Lower lobe of right lung (tissue), 2 donors: Measurements from ENCODE around the gene SSH2. TPM values are rescaled to one million over a fixed set of nuclear protein-coding genes. Genes with fewer than 3 reads are reported as not detected.

Experiments used
- ATAC-seq, 2 donors: fragments of 200-7000 bp; cut with Tn5 transposase; one replicate each; pipeline ENCODE4 v1.9.1; 2020 to 2022; ENCODE audit warnings: mild to moderate bottlenecking in 2 of 2, moderate library complexity in 2 of 2
- DNase-seq: peaks from one replicate; pipeline ENCODE4 v3.0.0-alpha.2; 2020
- H3K27ac ChIP-seq: fragments of 200-600 bp; one replicate; pipeline ENCODE4 v1.8.0; 2022
- H3K27me3 ChIP-seq: fragments of 200-600 bp; one replicate; pipeline ENCODE4 v1.8.0; 2022; ENCODE audit warnings: low read depth
- H3K36me3 ChIP-seq: fragments of 200-600 bp; one replicate; pipeline ENCODE4 v1.8.0; 2022; ENCODE audit warnings: mild to moderate bottlenecking
- H3K4me1 ChIP-seq: fragments of 200-600 bp; one replicate; pipeline ENCODE4 v1.8.0; 2022
- H3K4me3 ChIP-seq: fragments of 200-600 bp; one replicate; pipeline ENCODE4 v1.8.0; 2022; ENCODE audit warnings: mild to moderate bottlenecking
- H3K9me3 ChIP-seq: fragments of 200-600 bp; one replicate; pipeline ENCODE4 v1.8.0; 2022
- intact Hi-C: fragments of 100-400 bp; cut with DNase I; formaldehyde crosslinking; loops from one replicate; pipeline ENCODE4 v1.11.0; 2022
- total RNA-seq: library from RNA; stranded (reverse); fragmentation: NEBNext Ultra II Directional; extraction: Animal tissue kit (Norgen Biotek cat#: 25700); gene quantifications from one replicate; pipeline ENCODE4 v1.2.1, GENCODE V29; 2021
- TF ChIP-seq, protein P1 (sequence below): fragments of 200-600 bp; IDR thresholded peaks from one replicate; pipeline ENCODE4 v1.8.0; 2022; ENCODE audit warnings: antibody characterized with exemption, mild to moderate bottlenecking
- donor health status: DM: no; HTN: yes; CAD: no; lungs with severe emphysema.

Gene SSH2
- total RNA-seq, 1 donor from 2014 or later = 105 TPM

DNA sequence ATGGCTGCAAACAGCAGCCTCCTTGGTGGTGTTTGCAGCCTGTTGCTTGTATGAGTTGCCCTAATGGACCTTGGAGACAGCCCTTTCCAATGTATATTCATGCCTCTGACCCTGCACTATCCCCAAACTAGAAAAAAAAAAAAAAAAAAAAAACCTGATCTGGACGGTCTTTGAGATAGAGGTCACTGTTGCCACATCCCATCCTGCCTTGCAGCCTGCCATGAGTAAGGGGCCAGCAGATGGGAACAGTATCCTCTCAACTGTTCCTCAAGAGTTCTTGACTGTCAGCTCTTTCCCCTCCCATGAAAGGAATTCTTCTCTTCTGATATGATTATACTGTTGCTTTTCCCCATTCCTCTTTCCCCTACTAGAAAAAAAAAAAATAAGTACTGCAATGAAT, 152.4 kb downstream of the SSH2 start:
- H3K27me3 ChIP-seq = no peaks in the 10 kb centered on the region
- no peaks in the 10 kb centered on the region for H3K36me3 ChIP-seq
- H3K4me3 ChIP-seq = no peak overlapping the region
- DNase-seq (no peak), ATAC-seq (no peak)
- peaks cover 15% of the 10 kb centered on the region for H3K4me1 ChIP-seq
- TF ChIP-seq, protein P1, sequence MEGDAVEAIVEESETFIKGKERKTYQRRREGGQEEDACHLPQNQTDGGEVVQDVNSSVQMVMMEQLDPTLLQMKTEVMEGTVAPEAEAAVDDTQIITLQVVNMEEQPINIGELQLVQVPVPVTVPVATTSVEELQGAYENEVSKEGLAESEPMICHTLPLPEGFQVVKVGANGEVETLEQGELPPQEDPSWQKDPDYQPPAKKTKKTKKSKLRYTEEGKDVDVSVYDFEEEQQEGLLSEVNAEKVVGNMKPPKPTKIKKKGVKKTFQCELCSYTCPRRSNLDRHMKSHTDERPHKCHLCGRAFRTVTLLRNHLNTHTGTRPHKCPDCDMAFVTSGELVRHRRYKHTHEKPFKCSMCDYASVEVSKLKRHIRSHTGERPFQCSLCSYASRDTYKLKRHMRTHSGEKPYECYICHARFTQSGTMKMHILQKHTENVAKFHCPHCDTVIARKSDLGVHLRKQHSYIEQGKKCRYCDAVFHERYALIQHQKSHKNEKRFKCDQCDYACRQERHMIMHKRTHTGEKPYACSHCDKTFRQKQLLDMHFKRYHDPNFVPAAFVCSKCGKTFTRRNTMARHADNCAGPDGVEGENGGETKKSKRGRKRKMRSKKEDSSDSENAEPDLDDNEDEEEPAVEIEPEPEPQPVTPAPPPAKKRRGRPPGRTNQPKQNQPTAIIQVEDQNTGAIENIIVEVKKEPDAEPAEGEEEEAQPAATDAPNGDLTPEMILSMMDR = no peak
- intact Hi-C loops = no loop called here
- H3K9me3 ChIP-seq = no peaks in the 10 kb centered on the region
- H3K27ac ChIP-seq = no peak overlapping the region

DNA sequence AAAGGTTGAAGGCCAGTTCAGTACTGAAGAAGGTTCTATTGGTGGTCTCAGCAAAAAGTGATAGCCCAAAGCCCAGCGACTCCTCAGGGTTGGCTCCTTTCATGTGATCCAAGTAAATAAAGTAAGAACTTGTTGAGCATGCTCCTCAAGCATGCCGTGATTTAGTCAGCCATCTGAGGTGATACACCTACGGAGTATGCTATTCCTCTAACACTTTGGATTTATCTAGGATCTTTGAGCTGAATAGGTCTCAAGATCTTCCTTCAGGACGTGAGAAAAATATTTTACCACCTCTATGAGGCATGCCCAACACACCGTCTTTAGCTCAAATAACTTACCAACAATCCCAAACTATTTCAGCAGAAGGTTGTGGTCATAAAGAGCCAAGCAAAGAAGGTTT, 154.0 kb downstream of the SSH2 start:
- DNase-seq = no peak
- Histone ChIP-seq H3K36me3 (no peaks in the 10 kb centered on the region), H3K4me1 (peaks cover 15% of the 10 kb centered on the region), H3K9me3 (no peaks in the 10 kb centered on the region), H3K27ac (no peak overlapping the region), H3K27me3 (no peaks in the 10 kb centered on the region), H3K4me3 (no peak overlapping the region)
- ATAC-seq = no peak
- intact Hi-C loops = no loop called here
- TF ChIP-seq, protein P1 = no peak

DNA sequence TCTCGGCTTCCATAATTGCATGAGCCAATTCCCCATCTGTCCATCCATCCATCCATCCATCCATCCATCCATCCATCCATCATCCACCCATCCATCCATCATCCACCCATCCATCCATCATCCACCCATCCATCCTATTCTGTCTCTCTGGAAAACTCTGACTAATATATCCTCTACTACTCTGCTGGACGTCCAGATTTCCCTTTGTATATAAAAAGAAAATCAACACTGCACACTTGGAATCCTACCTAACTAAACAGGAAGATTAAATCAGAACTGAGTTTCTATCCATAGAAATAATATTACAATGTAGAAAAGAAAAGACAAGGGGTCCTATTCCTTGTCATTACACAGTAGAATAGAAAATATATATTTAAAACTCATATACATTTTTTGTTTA, 157.0 kb downstream of the SSH2 start:
- DNase-seq = no peak
- intact Hi-C loops = no loop called here
- TF ChIP-seq, protein P1 = no peak
- ATAC-seq = no peak
- Histone ChIP-seq H3K27me3 (no peaks in the 10 kb centered on the region), H3K4me3 (no peak overlapping the region), H3K4me1 (peaks cover 1% of the 10 kb centered on the region), H3K9me3 (no peaks in the 10 kb centered on the region), H3K27ac (no peak overlapping the region), H3K36me3 (no peaks in the 10 kb centered on the region)

DNA sequence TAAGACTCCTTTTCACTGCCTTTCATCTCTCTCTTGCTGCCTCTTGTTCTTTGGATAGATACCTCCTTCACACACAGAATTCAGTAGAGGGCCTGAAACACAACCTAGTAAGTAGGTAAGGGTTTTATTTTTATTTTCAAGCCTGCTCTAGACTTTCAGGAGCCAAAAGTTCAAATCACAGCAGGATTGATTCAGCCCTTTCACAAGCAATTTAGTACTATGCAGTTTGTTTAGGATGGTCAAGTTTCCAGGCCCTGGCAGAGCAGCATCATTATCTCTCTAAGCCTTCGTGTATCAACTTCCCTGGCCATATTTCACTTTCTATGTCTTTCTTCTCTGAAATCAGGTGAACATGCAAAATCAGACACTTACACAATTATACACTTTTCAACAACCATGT, 158.5 kb downstream of the SSH2 start:
- TF ChIP-seq, protein P1 = no peak
- intact Hi-C loops = no loop called here
- H3K4me3 ChIP-seq = no peak overlapping the region
- no peaks in the 10 kb centered on the region for H3K27me3 ChIP-seq
- no peaks in the 10 kb centered on the region for H3K4me1 ChIP-seq
- DNase-seq (no peak), ATAC-seq (no peak)
- H3K27ac ChIP-seq = no peak overlapping the region
- no peaks in the 10 kb centered on the region for H3K36me3 ChIP-seq
- H3K9me3 ChIP-seq = no peaks in the 10 kb centered on the region

DNA sequence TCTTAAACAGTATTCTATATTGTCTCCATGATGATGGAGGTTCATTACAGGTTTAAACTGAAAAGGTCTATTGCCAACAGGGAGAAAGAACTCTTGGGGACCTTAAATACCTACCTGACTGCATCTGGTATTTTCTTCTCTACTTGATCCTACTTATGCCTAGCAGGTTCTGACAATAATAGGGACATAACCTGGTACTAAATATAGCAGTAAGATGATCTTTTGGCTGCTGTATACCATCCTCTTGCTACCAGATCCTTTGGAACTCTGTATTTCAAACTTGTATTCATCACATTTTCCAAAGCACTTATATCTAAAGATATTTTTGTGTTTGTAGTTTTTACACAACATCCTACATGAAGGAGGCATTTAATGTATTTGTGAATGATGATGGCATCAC, 160.8 kb downstream of the SSH2 start:
- DNase-seq = no peak
- Histone ChIP-seq H3K4me1 (no peaks in the 10 kb centered on the region), H3K36me3 (no peaks in the 10 kb centered on the region), H3K27ac (no peak overlapping the region), H3K27me3 (no peaks in the 10 kb centered on the region), H3K9me3 (no peaks in the 10 kb centered on the region), H3K4me3 (no peak overlapping the region)
- ATAC-seq = no peak
- TF ChIP-seq, protein P1 = no peak
- intact Hi-C loops = no loop called here

DNA sequence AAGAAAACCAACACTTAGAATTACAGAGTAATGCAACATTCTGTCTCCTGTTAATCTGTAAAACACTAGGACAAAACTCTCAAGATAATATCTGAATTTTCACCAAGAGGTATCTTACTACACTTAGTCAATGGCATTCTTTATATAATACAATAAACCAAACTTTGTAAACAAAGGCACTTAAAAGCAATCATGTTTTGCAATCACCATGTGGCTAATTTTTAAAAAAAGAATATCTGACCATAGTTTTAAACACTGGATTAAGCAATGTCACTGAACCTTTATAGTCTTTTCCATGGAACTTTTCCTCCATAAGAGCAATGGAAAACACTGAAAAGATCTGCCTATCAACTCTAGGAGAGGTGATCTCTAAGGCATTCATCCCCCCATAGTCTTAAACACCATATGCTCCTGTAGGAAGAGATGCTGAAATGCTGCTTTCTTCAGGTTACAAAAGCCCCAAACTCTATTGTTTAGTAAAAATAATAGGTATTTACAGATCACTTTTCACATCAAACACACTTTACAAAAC, 163.2 kb downstream of the SSH2 start:
- intact Hi-C loops = no loop called here
- Histone ChIP-seq H3K4me1 (no peaks in the 10 kb centered on the region), H3K27me3 (no peaks in the 10 kb centered on the region), H3K36me3 (no peaks in the 10 kb centered on the region), H3K27ac (no peak overlapping the region), H3K4me3 (no peak overlapping the region), H3K9me3 (no peaks in the 10 kb centered on the region)
- TF ChIP-seq, protein P1 = no peak
- ATAC-seq (no peak), DNase-seq (no peak)
